GM19372 (cell line): ENCODE measurements around the gene RAPGEF1.
"Not testable (repeated sequence)": the region's sequence is repeated elsewhere in the genome, so short reads cannot be mapped to it uniquely, and the experiment has no call there.

Source experiments
- ATAC-seq: cut with Tn5 transposase; IDR thresholded peaks from one replicate; pipeline ENCODE4 v1.9.1; 2021; ENCODE audit warnings: mild to moderate bottlenecking, low read depth, moderate library complexity; ENCODE audit not compliant: unreplicated experiment

The RAPGEF1 gene

DNA sequence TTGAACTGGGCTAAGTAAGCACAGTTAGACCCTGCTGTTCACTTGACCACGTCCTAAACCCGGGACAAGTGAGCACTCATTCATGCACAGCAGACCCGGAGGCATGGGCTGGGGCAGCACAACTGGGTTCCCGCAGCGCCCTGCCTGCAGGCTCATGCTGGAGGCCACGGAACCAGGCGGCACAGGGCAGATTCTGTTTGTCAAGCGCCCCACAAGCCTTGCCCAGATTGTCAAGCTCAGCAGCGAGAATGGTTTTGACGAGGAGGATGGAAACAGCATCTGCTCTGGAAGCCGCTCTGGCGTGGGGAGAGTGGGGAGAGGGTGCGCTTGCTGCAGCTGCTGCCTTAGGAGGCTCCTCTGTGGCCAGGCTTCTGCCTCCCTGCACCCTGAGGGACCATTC is 161.9 kb downstream of the RAPGEF1 start:
- ATAC-seq: no peak

GRCh38 chr9:131577005-131578000 is 162.6 kb downstream of the RAPGEF1 start:
- ATAC-seq: no peak

DNA sequence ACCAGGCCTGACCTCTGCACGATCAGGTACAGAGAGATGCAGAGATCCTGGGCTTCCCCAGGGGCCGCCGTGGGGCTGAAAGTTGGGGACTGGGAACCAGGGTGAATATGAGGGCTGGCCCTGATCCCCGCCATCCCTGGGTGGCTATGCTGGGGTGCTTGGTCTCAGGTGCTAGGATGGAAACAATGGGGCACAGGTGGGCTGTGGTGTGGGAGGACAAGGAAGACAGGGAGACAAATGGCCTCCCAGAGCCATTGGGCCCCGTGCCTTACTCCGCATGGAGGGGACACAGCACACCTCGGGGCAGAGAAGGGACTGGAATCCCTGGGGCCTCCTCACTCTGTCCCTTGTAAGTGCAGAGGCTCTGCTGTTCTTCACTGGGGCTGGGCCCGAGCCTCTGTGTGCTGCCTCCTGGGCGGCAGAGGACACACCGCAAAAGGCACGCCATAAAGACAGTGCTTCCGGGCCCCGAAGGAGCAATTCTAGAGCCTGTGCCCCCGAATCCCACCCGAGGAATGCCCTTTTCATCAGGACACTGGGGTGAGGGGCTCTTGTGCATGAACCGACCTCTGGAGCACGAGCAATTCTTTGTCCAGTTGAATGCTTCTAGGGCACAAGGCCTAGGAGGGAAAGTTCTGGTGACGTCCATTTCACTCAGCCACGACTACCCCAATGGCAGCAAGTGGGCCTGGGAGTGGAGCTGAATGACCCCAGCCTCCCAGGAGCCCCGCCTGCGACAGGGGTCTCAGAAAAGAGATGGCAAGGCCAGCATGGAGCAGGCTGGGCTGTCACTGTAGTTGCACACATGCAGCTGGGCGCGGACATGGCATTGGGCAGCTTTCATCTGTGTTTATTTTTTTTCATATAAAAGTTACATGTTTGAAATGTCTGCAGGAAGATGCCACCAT is 163.7 kb downstream of the RAPGEF1 start:
- no peak for ATAC-seq

- no peak for ATAC-seq
Observed at GRCh38 chr9:131574730-131575640, 164.9 kb downstream of the RAPGEF1 start.

DNA sequence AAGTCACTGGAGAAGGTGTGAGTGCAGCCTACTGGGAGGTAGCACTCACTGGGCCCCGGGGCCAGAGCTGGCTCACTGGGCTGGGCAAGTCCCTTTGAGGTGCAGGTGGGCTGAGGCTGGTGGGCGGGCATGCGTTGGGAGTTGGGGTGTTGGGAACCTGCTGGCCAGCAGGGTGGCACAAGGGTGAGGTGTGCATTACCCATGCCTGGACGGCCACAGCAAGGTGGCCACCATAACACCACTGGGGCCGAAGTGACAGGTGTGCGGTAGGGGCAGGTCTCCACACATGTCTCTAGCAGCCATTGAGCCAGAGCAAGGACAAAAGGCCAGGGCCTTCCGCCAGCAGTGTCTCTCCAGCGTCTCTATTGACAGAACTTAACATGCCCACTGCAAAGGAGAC is 172.0 kb downstream of the RAPGEF1 start:
- ATAC-seq: no peak

DNA sequence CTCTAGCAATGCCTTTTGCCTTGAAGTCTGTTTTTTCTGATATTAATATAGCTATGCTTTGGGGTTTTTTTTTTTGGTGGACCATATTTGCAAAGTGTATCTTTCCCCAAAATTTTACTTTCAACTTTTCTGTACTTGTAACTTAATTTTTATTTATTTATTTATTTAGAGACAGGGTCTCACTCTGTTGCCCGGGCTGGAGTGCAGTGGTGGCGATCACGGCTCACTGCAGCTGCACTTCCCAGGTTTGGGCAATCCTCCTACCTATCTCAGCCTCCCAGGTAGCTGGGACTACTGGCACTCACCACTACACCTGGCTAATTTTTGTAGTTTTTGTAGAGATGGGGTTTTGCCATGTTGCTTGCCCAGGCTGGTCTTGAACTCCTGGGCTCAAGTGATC is 173.7 kb downstream of the RAPGEF1 start:
- ATAC-seq: no peak

GRCh38 chr9:131565369-131565768 is 174.5 kb downstream of the RAPGEF1 start:
- ATAC-seq: no peak

DNA sequence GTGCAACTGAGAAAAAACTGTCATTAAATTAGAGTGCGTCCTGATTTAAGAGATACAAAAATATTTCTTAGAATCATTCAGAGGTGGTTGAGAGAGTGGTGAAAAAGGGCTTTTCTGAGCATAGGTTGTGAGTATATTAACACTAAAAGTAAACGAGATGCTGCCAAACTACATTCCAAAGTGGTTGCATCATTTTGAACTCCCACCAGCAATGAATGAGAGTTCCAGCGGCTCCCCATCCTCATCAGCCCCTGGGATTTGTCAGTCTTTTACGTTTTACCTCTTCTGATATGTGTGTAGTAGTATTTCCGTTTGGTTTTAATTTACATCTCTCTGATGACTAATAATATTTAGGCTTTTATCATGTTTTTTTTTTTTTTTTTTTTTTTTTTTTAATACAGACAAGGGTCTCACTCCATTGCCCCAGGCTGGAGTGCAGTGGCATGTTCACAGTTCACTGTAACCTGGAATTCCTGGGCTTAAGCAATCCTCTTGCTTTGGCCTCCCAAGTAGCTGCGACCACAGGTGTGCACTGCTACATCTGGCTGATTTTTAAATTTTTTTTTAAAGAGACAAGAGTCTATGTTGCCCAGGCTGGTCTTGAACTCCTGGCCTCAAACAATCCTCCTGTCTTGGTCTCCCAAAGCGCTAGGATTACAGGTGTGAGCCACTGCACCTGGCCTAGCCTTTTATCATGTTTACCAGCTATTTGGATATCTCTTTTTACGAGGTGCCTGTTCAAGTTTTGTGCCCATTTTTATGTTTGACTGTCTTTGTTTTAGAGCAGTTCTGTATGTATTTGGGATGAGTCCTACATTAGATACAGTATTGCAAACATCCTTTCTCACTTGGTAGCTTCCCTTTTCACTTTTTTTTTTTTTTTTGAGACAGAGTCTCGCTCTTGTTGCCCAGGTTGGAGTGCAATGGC is 177.6 kb downstream of the RAPGEF1 start:
- ATAC-seq: no peak

DNA sequence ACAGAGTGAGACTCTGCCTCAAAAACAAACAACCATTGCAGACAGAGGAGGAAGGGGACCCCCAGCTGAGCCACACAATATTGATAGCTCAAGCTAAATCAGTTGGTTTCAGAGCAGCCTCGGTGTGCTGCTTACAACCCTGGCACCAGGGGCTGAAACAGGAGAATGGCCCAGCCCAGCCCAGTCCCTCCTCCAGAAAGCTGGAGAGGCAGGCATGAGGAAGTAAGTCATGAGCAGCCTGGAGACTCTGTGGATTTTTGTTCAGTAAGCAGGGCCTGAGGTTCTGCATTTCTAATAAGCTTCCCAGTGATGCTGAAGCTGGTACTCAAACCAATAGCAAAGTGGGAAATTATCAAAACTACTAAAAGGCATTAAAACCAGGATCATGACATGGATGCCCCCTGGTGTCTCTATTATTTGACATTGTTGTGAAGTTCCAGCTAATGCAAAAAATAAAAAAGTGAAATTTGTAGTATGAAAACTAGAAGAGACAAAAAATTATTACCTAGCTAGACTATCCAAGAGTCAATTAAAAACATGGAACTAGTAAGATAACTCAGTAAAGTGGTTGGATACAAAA is 180.4 kb downstream of the RAPGEF1 start:
- ATAC-seq: no peak

DNA sequence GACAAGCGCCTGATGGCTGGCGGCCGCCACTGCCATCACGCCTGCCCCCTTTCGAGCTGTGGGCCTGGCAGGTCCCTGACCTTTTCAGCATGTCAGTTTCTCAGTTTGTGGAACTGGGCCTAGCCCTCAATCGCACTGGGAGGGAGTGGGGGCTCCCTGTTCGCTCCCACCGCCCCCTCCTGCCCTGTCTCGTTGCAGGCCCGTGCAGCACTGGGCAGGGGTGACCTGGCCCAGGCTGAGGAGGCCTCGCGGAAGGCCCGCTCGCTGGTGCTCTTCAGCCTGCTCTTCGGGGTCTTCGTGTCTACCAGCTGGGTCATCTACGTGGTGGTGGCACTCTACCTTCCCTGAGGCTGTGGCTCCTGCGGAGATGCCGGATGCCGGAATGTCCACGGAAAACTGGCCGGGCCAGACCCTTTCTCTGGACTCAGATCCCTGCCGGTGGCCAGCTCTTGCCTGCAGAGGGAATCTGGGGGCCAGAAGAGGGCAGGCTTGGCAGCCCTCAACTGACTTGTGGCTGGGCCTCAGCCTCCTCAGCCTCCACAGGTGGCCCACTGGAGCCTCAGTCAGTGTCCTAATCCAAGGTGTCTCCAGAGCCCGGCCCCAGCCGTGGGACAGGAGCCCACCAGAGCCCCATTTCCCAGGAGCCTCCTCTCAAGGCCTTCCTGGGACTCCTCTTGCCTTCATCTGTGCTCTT is 181.9 kb downstream of the RAPGEF1 start:
- ATAC-seq: no peak

DNA sequence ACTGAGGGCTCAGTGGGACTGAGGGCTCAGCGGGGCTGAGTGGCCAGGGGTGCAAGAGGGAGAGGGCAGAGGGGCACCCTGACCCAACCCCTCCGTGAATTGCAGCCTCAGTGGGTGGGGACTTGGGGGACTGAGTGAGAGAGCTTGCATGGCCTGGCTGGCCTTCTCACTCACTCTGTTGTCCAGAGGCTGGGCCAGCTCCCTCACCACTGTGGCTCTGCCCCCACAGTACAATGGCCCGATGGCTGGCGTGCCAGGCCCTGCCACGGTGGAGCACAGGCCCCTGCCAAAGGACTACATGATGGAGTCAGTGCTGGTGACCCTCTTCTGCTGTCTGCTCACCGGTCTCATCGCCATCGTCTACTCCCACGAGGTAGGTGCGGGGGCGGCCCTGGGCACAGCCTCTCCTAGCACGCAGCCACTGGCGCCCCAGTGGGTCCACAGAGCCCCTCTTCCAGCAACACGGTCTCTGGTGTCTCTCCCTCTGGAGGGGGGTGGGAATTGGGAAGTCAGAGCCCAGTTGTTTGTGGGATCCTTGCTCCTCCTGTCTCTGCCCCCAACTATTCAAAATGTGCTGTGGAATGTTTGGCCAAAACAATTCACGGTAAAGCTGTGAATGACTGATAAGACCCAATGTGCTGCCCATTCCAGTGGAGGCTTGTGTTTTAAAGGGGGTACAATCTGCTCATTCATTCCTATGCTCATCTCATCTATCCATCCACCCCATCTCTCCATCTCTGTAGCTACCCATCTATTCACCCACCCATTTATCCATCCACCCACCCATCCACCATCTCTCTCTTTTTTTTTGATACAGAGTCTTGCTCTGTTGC is 183.8 kb downstream of the RAPGEF1 start:
- ATAC-seq: no peak

- ATAC-seq: no peak
Observed at GRCh38 chr9:131554843-131555351, 185.0 kb downstream of the RAPGEF1 start.

GRCh38 chr9:131554087-131554842 is 185.6 kb downstream of the RAPGEF1 start:
- ATAC-seq: no peak

GRCh38 chr9:131552030-131552429 is 187.8 kb downstream of the RAPGEF1 start:
- no peak for ATAC-seq

DNA sequence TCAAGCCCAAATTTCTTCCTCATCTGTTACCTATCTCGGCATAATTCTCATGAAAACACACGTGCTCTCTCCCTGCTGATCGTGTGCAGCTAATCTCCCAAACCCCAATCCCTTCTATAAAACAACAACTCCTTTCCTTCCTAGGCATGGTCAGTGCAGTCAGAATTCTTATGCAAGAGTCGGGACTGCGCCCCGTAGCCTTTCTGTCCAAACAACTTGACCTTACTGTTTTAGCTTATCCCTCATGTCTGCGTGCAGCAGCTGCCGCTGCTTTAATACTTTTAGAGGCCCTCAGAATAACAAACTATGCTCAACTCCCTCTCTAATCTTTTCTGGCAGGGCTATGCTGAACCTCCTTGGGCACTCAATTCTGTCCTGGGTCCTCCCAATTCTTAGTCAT is 189.4 kb downstream of the RAPGEF1 start:
- not testable (repeated sequence) for ATAC-seq

- not testable (repeated sequence) for ATAC-seq
Observed at GRCh38 chr9:131549186-131549585, 190.7 kb downstream of the RAPGEF1 start.
